Measurements from ENCODE around the gene FRY.

The FRY gene

DNA sequence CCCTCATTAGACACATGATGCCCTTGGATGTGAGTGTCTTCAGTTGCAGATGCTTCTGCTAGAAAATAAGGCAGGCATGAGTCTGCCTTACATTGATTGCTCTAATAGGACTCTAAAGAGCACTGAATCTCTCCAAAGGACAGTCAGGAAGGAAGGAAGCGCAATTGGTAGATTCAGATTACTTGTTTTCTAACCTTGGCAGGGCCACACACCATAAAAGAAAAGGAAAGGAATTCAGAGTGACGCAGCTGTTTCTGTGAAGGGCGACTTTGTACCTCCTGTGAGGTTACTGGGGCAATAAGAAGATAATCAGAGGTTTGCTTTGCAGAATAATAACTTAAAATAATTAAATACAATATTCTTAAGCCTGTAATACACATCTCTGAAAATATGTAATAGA is 48.0 kb downstream of the FRY start:
- Histone ChIP-seq H3K27me3 (ENCODE audit: control insufficient read depth, insufficient read depth, low read length) (no peaks in the 10 kb centered on the region), H3K27ac (no peak overlapping the region), H3K9ac (no peak overlapping the region), H3K4me1 (no peaks in the 10 kb centered on the region), H3K9me3 (ENCODE audit: control insufficient read depth, low read length) (no peaks in the 10 kb centered on the region), H2AFZ (no peak overlapping the region), H3K4me2 (ENCODE audit: low read length) (no peak overlapping the region), H3K36me3 (ENCODE audit: control insufficient read depth, insufficient read depth, low read length) (no peaks in the 10 kb centered on the region), H3K4me3 (ENCODE audit: low read depth, low read length) (no peak overlapping the region), H3K79me2 (no peaks in the 10 kb centered on the region)
- TF ChIP-seq, protein P1, sequence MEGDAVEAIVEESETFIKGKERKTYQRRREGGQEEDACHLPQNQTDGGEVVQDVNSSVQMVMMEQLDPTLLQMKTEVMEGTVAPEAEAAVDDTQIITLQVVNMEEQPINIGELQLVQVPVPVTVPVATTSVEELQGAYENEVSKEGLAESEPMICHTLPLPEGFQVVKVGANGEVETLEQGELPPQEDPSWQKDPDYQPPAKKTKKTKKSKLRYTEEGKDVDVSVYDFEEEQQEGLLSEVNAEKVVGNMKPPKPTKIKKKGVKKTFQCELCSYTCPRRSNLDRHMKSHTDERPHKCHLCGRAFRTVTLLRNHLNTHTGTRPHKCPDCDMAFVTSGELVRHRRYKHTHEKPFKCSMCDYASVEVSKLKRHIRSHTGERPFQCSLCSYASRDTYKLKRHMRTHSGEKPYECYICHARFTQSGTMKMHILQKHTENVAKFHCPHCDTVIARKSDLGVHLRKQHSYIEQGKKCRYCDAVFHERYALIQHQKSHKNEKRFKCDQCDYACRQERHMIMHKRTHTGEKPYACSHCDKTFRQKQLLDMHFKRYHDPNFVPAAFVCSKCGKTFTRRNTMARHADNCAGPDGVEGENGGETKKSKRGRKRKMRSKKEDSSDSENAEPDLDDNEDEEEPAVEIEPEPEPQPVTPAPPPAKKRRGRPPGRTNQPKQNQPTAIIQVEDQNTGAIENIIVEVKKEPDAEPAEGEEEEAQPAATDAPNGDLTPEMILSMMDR (IDR thresholded peaks at IDR 0.05), result no peak

DNA sequence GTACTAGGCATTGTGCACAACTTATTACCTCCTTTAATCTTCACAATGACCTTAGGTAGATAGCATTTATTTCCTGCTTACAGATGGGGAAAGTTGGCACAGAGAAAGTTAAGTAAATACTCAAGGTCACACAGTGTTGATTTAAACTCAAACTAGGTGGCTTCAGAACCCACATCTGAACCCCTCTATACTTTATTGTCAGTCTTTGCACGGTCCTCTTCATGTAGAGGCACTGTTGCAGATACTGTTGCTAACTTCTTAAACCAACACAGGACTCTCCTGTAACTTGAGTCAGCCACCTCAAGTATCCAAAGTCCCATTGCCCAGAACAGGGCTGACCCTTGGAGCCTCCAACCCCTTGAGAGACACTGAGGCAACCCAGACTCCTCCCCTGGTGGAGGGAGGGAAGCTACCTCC is 48.8 kb downstream of the FRY start:
- Histone ChIP-seq H2AFZ (no peak overlapping the region), H3K9me3 (ENCODE audit: control insufficient read depth, low read length) (no peaks in the 10 kb centered on the region), H3K27ac (no peak overlapping the region), H3K79me2 (no peaks in the 10 kb centered on the region), H3K4me1 (no peaks in the 10 kb centered on the region), H3K4me2 (ENCODE audit: low read length) (no peak overlapping the region), H3K9ac (no peak overlapping the region), H3K27me3 (ENCODE audit: control insufficient read depth, insufficient read depth, low read length) (no peaks in the 10 kb centered on the region), H3K4me3 (ENCODE audit: low read depth, low read length) (no peak overlapping the region), H3K36me3 (ENCODE audit: control insufficient read depth, insufficient read depth, low read length) (no peaks in the 10 kb centered on the region)
- TF ChIP-seq, protein P1 (IDR thresholded peaks at IDR 0.05), result no peak

DNA sequence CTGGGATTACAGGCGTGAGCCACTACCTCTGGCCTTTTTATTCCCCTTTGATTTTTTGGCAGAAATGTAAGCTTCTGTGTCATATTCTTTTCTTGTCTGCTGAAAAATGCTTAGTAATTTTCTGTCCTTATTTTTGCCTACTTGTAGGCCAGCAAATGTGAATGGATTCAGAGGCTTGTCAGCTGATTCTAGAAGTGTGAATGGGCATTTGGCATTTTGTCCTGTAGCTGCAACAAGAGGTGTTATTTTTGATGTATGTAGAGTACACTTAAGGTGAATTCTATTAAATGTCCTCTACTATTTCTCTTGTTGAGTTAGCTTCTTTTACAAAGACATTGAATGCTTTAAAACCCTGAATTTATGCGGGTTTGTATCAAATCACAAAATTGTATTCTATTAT is 50.0 kb downstream of the FRY start:
- Histone ChIP-seq H3K4me2 (ENCODE audit: low read length) (no peak overlapping the region), H3K36me3 (ENCODE audit: control insufficient read depth, insufficient read depth, low read length) (no peaks in the 10 kb centered on the region), H3K9ac (no peak overlapping the region), H3K4me3 (ENCODE audit: low read depth, low read length) (no peak overlapping the region), H3K79me2 (no peaks in the 10 kb centered on the region), H3K4me1 (no peaks in the 10 kb centered on the region), H3K27ac (no peak overlapping the region), H3K27me3 (ENCODE audit: control insufficient read depth, insufficient read depth, low read length) (no peaks in the 10 kb centered on the region), H2AFZ (no peak overlapping the region), H3K9me3 (ENCODE audit: control insufficient read depth, low read length) (no peaks in the 10 kb centered on the region)
- TF ChIP-seq, protein P1 (IDR thresholded peaks at IDR 0.05), result no peak

DNA sequence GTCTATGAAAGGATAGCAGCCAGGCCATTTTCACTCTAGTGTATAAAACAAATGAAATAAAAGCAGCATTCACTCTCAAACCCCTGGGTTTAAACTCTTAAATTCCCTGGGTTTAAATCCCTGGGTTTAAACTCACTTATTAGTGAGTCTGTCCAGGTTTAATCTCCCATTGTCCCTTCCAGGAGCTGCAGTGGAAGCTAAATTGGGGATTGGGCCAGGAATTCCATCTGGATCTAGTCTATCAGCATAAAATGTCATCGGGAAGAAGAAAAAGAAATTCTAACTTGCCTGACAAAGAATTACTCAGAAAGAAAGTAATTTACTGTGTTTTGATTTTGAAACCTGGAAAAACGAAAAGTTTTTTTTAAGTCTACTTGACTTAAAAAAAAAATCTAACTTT is 54.8 kb downstream of the FRY start:
- H3K27ac ChIP-seq, result no peak overlapping the region
- H3K79me2 ChIP-seq, result no peaks in the 10 kb centered on the region
- TF ChIP-seq, protein P1 (IDR thresholded peaks at IDR 0.05), result no peak

DNA sequence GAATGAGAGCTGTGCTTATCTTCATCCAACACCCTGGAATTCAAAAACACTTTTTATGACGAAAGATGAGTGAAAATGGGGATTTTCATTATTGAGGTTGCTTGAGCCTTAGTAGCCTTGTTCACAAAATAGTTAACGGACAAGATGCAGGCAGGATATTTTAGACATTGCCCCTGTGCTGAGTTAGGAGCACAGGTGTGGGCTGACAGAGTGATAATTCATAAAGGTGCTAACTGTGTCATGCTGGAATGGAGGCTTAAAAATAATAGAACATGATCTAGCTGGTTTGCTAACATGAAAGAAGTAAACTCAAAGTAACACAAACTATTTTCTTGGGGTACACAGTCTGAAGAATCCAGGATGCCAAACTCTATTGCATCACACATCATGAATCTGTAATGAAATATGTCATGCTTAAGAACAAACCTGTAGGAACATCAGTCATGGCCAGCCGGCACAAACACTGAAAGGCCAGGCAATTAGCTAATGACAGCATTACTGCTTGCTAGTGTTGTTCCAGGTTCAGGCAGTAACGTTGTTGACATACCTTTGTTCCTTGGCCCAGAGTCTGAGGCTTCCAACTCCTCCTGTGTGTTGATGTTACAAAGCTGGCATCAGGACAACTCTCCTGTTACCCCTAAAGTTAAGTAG is 55.3 kb downstream of the FRY start:
- no peak overlapping the region for H3K27ac ChIP-seq
- no peaks in the 10 kb centered on the region for H3K36me3 ChIP-seq (ENCODE audit: control insufficient read depth, insufficient read depth, low read length)
- H3K9ac ChIP-seq, result no peak overlapping the region
- no peaks in the 10 kb centered on the region for H3K79me2 ChIP-seq
- no peaks in the 10 kb centered on the region for H3K9me3 ChIP-seq (ENCODE audit: control insufficient read depth, low read length)
- no peak overlapping the region for H3K4me2 ChIP-seq (ENCODE audit: low read length)
- H2AFZ ChIP-seq, result no peak overlapping the region
- H3K4me1 ChIP-seq, result no peaks in the 10 kb centered on the region
- H3K4me3 ChIP-seq (ENCODE audit: low read depth, low read length), result no peak overlapping the region
- TF ChIP-seq, protein P1 (IDR thresholded peaks at IDR 0.05), result no peak
- no peaks in the 10 kb centered on the region for H3K27me3 ChIP-seq (ENCODE audit: control insufficient read depth, insufficient read depth, low read length)

More for the DNA sequence above, 54.8 kb downstream of the FRY start:
- Histone ChIP-seq H3K4me3 (ENCODE audit: low read depth, low read length) (no peak overlapping the region), H3K4me2 (ENCODE audit: low read length) (no peak overlapping the region), H3K4me1 (no peaks in the 10 kb centered on the region), H3K9me3 (ENCODE audit: control insufficient read depth, low read length) (no peaks in the 10 kb centered on the region), H3K36me3 (ENCODE audit: control insufficient read depth, insufficient read depth, low read length) (no peaks in the 10 kb centered on the region), H2AFZ (no peak overlapping the region), H3K27me3 (ENCODE audit: control insufficient read depth, insufficient read depth, low read length) (no peaks in the 10 kb centered on the region), H3K9ac (no peak overlapping the region)

Data from parathyroid adenoma (tissue), 2 donors.